Esophagus squamous epithelium (tissue), 4 donors: ENCODE data around the gene FRMPD4.

Experiments used
- POLR2A ChIP-seq, 4 donors: fragments of 450-650 bp; IDR thresholded peaks; one replicate each; pipeline ENCODE4 v1.6.1; 2017; ENCODE audit warnings: antibody characterized with exemption in 4 of 4, mild to moderate bottlenecking in 4 of 4, moderate library complexity in 3 of 4
- TF ChIP-seq, protein P1 (sequence below), 6 experiments: fragments of 450-650 bp in 4 of 6; fragments of 200-600 bp in 2 of 6; sonication (generic) in 2 of 6; IDR thresholded peaks; one replicate each; pipeline ENCODE4 v1.5.1; 2016 to 2019; ENCODE audit warnings: antibody characterized with exemption in 6 of 6, mild to moderate bottlenecking in 4 of 6, moderate library complexity in 4 of 6

DNA sequence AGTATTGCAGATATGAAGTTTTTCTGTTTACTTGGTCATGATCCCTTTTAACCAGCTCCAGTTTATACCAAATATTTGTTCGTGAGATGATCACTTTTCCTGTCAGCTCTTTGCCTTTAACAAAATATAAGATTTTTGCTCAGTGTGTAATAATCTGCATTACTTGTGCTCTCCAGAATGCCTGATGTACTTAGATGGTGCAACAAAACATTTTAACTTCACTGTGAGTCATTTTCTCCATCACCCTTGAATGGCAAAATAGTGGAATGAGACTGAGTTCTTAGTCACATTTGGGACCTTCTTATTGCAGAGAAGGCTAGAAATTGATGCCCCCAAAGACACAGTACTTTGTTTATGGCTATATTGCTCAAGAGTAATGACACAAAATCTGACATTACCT is 252.0 kb downstream of the FRMPD4 start:
- TF ChIP-seq, protein P1, sequence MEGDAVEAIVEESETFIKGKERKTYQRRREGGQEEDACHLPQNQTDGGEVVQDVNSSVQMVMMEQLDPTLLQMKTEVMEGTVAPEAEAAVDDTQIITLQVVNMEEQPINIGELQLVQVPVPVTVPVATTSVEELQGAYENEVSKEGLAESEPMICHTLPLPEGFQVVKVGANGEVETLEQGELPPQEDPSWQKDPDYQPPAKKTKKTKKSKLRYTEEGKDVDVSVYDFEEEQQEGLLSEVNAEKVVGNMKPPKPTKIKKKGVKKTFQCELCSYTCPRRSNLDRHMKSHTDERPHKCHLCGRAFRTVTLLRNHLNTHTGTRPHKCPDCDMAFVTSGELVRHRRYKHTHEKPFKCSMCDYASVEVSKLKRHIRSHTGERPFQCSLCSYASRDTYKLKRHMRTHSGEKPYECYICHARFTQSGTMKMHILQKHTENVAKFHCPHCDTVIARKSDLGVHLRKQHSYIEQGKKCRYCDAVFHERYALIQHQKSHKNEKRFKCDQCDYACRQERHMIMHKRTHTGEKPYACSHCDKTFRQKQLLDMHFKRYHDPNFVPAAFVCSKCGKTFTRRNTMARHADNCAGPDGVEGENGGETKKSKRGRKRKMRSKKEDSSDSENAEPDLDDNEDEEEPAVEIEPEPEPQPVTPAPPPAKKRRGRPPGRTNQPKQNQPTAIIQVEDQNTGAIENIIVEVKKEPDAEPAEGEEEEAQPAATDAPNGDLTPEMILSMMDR (IDR thresholded peaks at IDR 0.05) = no peak
- no peak for TF ChIP-seq POLR2A (IDR thresholded peaks at IDR 0.05)
